Mesenchymal stem cell (in vitro differentiated cells and primary cell): Measurements from ENCODE around the gene CSN2.
"Not testable (repeated sequence)": the region's sequence is repeated elsewhere in the genome, so short reads cannot be mapped to it uniquely, and the experiment has no call there.

Source experiments
- DNase-seq: peaks from one replicate; pipeline ENCODE4 v3.0.0-alpha.2; 2013
- H2AFZ ChIP-seq: one replicate; pipeline ENCODE4 v1.6.1; 2013; ENCODE audit warnings: low read depth, mild to moderate bottlenecking, control low read depth, inconsistent platforms, low read length, moderate library complexity
- H2AK5ac ChIP-seq: 2 replicates; pipeline ENCODE4 v1.6.1; 2013; ENCODE audit warnings: low read length, moderate library complexity, mild to moderate bottlenecking, inconsistent platforms; ENCODE audit not compliant: severe bottlenecking
- H2BK120ac ChIP-seq: one replicate; pipeline ENCODE4 v1.6.1; 2013; ENCODE audit warnings: low read depth, mild to moderate bottlenecking, inconsistent platforms, low read length, moderate library complexity
- H2BK12ac ChIP-seq, 2 experiments: one replicate each; pipeline ENCODE4 v1.6.1; 2013; ENCODE audit warnings: inconsistent platforms in 2 of 2, low read length in 2 of 2, mild to moderate bottlenecking in 2 of 2, moderate library complexity in 2 of 2, control low read depth in 1 of 2
- H2BK15ac ChIP-seq: one replicate; pipeline ENCODE4 v1.6.1; 2013; ENCODE audit warnings: mild to moderate bottlenecking, low read depth, inconsistent platforms; ENCODE audit not compliant: poor library complexity, severe bottlenecking
- H2BK5ac ChIP-seq: 2 replicates; pipeline ENCODE4 v1.6.1; 2013; ENCODE audit warnings: low read depth, mild to moderate bottlenecking, low read length, control low read depth, inconsistent platforms; ENCODE audit not compliant: poor library complexity, severe bottlenecking
- H3K14ac ChIP-seq, 2 experiments: one replicate each; pipeline ENCODE4 v1.6.1; 2013; ENCODE audit warnings: inconsistent platforms in 2 of 2, low read length in 2 of 2, control low read depth in 1 of 2, mild to moderate bottlenecking in 1 of 2, moderate library complexity in 1 of 2
- H3K18ac ChIP-seq, 2 experiments: one replicate each; pipeline ENCODE4 v1.6.1; 2013; ENCODE audit warnings: inconsistent platforms in 2 of 2, low read length in 2 of 2, control low read depth in 1 of 2, low read depth in 1 of 2, mild to moderate bottlenecking in 1 of 2
- H3K23ac ChIP-seq, 2 experiments: one replicate each; pipeline ENCODE4 v1.6.1; 2013; ENCODE audit warnings: inconsistent platforms in 2 of 2, low read length in 2 of 2, mild to moderate bottlenecking in 2 of 2, moderate library complexity in 2 of 2, control low read depth in 1 of 2
- H3K27ac ChIP-seq: 2 replicates; pipeline ENCODE4 v1.5.1; 2013; ENCODE audit warnings: mild to moderate bottlenecking, moderate library complexity, low read length, control low read depth, inconsistent platforms; ENCODE audit not compliant: poor library complexity, severe bottlenecking
- H3K27me3 ChIP-seq, 2 experiments: 2 replicates each; pipeline versions ENCODE4 v1.6.1 to v1.7.0; 2013; ENCODE audit warnings: low read length in 2 of 2, mild to moderate bottlenecking in 2 of 2, moderate library complexity in 2 of 2, control low read depth in 1 of 2, inconsistent platforms in 1 of 2; ENCODE audit not compliant: control insufficient read depth in 1 of 2, insufficient read depth in 1 of 2
- H3K36me3 ChIP-seq, 2 experiments: 2 replicates each; pipeline versions ENCODE4 v1.6.1 to v1.7.0; 2013; ENCODE audit warnings: low read length in 2 of 2, control low read depth in 1 of 2, inconsistent platforms in 1 of 2, low read depth in 1 of 2, mild to moderate bottlenecking in 1 of 2; ENCODE audit not compliant: insufficient read depth in 2 of 2, control insufficient read depth in 1 of 2
- H3K4ac ChIP-seq, 2 experiments: one replicate each; pipeline ENCODE4 v1.6.1; 2013; ENCODE audit warnings: inconsistent platforms in 2 of 2, low read length in 2 of 2, mild to moderate bottlenecking in 2 of 2, moderate library complexity in 2 of 2, control low read depth in 1 of 2, low read depth in 1 of 2
- H3K4me1 ChIP-seq: 2 replicates; pipeline ENCODE4 v1.6.1; 2013; ENCODE audit warnings: low read depth, low read length, control low read depth; ENCODE audit not compliant: control insufficient read depth, insufficient read depth
- H3K4me2 ChIP-seq: 2 replicates; pipeline ENCODE4 v1.6.1; 2013; ENCODE audit warnings: low read length, mild to moderate bottlenecking, inconsistent platforms; ENCODE audit not compliant: poor library complexity, severe bottlenecking
- H3K4me3 ChIP-seq, 2 experiments: 2 replicates each; pipeline versions ENCODE4 v1.5.1 to v1.7.0; 2013; ENCODE audit warnings: low read length in 2 of 2, mild to moderate bottlenecking in 2 of 2, control low read depth in 1 of 2, low read depth in 1 of 2; ENCODE audit not compliant: insufficient read depth in 1 of 2
- H3K79me1 ChIP-seq: replicated peaks from 2 replicates; pipeline ENCODE4 v1.6.1; 2013; ENCODE audit warnings: mild to moderate bottlenecking, control low read depth, low read length, inconsistent platforms; ENCODE audit not compliant: poor library complexity, severe bottlenecking
- H3K9ac ChIP-seq: 2 replicates; pipeline ENCODE4 v1.7.0; 2013; ENCODE audit warnings: mild to moderate bottlenecking, low read length, moderate library complexity
- H3K9me3 ChIP-seq: 2 replicates; pipeline ENCODE4 v1.7.0; 2013; ENCODE audit warnings: mild to moderate bottlenecking, low read length; ENCODE audit not compliant: control insufficient read depth
- H4K8ac ChIP-seq: one replicate; pipeline ENCODE4 v1.6.1; 2013; ENCODE audit warnings: inconsistent platforms, mild to moderate bottlenecking, low read length, moderate library complexity
- H4K91ac ChIP-seq: one replicate; pipeline ENCODE4 v1.6.1; 2013; ENCODE audit warnings: mild to moderate bottlenecking, low read length, inconsistent platforms
- WGBS: methylation state at CpG from one replicate; pipeline ENCODE4 v1.1.7; 2013; ENCODE audit warnings: mixed read lengths; 5-methylcytosine and 5-hydroxymethylcytosine counted together

The CSN2 gene

GRCh38 chr4:69934150-69934549 lies 31.4 kb downstream of the CSN2 start:
- no peak overlapping the region for H3K23ac ChIP-seq
- no peak overlapping the region for H3K18ac ChIP-seq
- H2BK120ac ChIP-seq = no peak overlapping the region
- H2AFZ ChIP-seq = no peak overlapping the region
- no peak overlapping the region for H3K4me3 ChIP-seq
- H3K4ac ChIP-seq = no peak overlapping the region
- H4K91ac ChIP-seq = no peak overlapping the region
- H3K9me3 ChIP-seq = no peaks in the 10 kb centered on the region
- H2AK5ac ChIP-seq = no peak overlapping the region
- DNase-seq = no peak
- no peaks in the 10 kb centered on the region for H3K27me3 ChIP-seq
- H3K79me1 ChIP-seq = no peaks in the 10 kb centered on the region
- H3K36me3 ChIP-seq = no peaks in the 10 kb centered on the region
- no peak overlapping the region for H3K4me2 ChIP-seq
- no peaks in the 10 kb centered on the region for H3K4me1 ChIP-seq
- WGBS = 67% methylated on average over 2 of the region's 4 CpGs
- H3K27ac ChIP-seq = no peak overlapping the region
- H2BK5ac ChIP-seq = no peak overlapping the region
- no peak overlapping the region for H3K9ac ChIP-seq
- no peak overlapping the region for H2BK15ac ChIP-seq
- H3K14ac ChIP-seq = no peak overlapping the region
- no peak overlapping the region for H4K8ac ChIP-seq
- H2BK12ac ChIP-seq = no peak overlapping the region

GRCh38 chr4:69930768-69931167 lies 34.8 kb downstream of the CSN2 start, which contains the start of gene CSN1S1:
Gene CSN1S1 (plus strand): TSS chr4:69931068. CDS start chr4:69932556, 1,488 bp downstream.
- no peaks in the 10 kb centered on the region for H3K36me3 ChIP-seq
- no peak within 1 kb of the TSS for H2BK15ac ChIP-seq
- H2BK5ac ChIP-seq = no peak within 1 kb of the TSS
- no peaks in the 10 kb centered on the region for H3K27me3 ChIP-seq
- H3K4me2 ChIP-seq = no peak within 1 kb of the TSS
- H3K4me1 ChIP-seq = no peaks in the 10 kb centered on the region
- H3K18ac ChIP-seq = no peak within 1 kb of the TSS
- H3K14ac ChIP-seq = no peak within 1 kb of the TSS
- H3K4me3 ChIP-seq = no peak within 1 kb of the TSS
- H3K9me3 ChIP-seq = no peaks in the 10 kb centered on the region
- no peak within 1 kb of the TSS for H3K4ac ChIP-seq
- DNase-seq = no peak
- no peak within 1 kb of the TSS for H4K91ac ChIP-seq
- no peaks in the 10 kb centered on the region for H3K79me1 ChIP-seq
- no peak within 1 kb of the TSS for H3K23ac ChIP-seq
- H3K27ac ChIP-seq = no peak within 1 kb of the TSS
- no peak within 1 kb of the TSS for H2BK12ac ChIP-seq
- over 99% methylated on average over 3 of the region's 3 CpGs for WGBS
- H4K8ac ChIP-seq = no peak within 1 kb of the TSS
- no peak within 1 kb of the TSS for H3K9ac ChIP-seq
- H2BK120ac ChIP-seq = no peak within 1 kb of the TSS
- H2AK5ac ChIP-seq = no peak within 1 kb of the TSS
- no peak within 1 kb of the TSS for H2AFZ ChIP-seq

- H3K4me3 ChIP-seq, H3K27ac ChIP-seq, H3K27me3 ChIP-seq, H2AFZ ChIP-seq, H4K91ac ChIP-seq, H2BK15ac ChIP-seq, H2BK5ac ChIP-seq, H2BK12ac ChIP-seq, H3K4me2 ChIP-seq, H3K9me3 ChIP-seq, H3K4me1 ChIP-seq, H4K8ac ChIP-seq, H3K23ac ChIP-seq, H3K14ac ChIP-seq, H3K18ac ChIP-seq, H3K36me3 ChIP-seq, H3K9ac ChIP-seq, DNase-seq, H3K4ac ChIP-seq, H3K79me1 ChIP-seq, H2BK120ac ChIP-seq, H2AK5ac ChIP-seq: not testable (repeated sequence)
- 93% methylated on average over 32 of the region's 33 CpGs for WGBS
These were observed 41.6 kb downstream of the CSN2 start for GRCh38 chr4:69923782-69924410.

GRCh38 chr4:69920874-69921273 lies 44.7 kb downstream of the CSN2 start:
- Histone ChIP-seq H3K27me3 (no peaks in the 10 kb centered on the region), H3K9ac (no peak overlapping the region), H3K9me3 (no peaks in the 10 kb centered on the region), H3K4me2 (no peak overlapping the region), H3K4ac (no peak overlapping the region), H3K14ac (no peak overlapping the region), H2BK5ac (no peak overlapping the region), H3K4me3 (no peak overlapping the region), H2AFZ (no peak overlapping the region), H2AK5ac (no peak overlapping the region), H3K18ac (no peak overlapping the region), H3K23ac (no peak overlapping the region), H4K8ac (no peak overlapping the region), H3K4me1 (no peaks in the 10 kb centered on the region), H4K91ac (no peak overlapping the region), H2BK15ac (no peak overlapping the region), H3K79me1 (no peaks in the 10 kb centered on the region), H3K36me3 (no peaks in the 10 kb centered on the region), H2BK12ac (no peak overlapping the region), H2BK120ac (no peak overlapping the region), H3K27ac (no peak overlapping the region)
- no peak for DNase-seq
- WGBS = 4% methylated on average over 2 of the region's 4 CpGs
